NCI-H128 (cell line): Measurements from ENCODE around the gene SMIM10L1.

Experiments
- DNase-seq: peaks from one replicate; lab custom pipeline; 2025; ENCODE audit not compliant: unreplicated experiment; lab: John Stamatoyannopoulos, UW

SMIM10L1 gene

DNA sequence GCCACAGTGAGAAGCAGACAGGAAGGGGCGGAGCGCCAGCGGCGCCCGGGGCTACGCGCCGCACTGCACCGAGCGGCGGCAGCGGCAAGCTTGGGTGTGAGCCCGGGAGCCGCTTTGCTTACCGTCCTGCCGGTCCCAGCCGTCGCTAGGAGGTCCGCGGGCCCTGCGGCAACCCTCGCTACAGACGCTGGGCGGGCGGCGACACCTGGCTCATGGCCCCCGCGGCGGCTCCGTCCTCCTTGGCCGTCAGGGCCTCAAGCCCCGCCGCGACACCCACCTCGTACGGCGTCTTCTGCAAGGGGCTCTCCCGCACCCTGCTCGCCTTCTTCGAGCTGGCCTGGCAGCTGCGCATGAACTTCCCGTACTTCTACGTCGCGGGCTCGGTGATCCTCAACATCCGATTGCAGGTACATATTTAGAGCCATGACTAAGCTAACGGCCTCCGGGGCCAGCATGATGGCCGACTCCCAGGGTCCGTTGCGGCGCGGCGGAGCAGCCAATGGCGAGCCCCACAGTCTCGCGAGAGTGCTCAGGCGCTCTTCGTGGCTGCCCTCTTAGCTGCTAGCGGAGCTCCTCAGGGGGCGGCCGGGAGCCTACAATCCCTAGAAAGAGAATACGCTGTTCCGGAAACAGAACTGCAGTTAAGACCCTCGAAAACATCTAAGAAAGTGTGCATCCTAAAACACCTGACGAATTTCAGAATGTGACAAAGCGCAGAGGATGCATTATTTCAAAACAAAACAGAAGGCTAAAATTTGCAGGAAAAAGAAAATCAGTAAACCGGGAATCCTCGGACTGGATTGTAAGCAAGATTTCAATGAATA lies at the start of gene SMIM10L1:
Gene SMIM10L1 (plus strand): TSS at position 50 of the 824 bp plus-strand sequence. CDS start 163 bp downstream, at position 213.
- DNase-seq = peak; percentile 96

DNA sequence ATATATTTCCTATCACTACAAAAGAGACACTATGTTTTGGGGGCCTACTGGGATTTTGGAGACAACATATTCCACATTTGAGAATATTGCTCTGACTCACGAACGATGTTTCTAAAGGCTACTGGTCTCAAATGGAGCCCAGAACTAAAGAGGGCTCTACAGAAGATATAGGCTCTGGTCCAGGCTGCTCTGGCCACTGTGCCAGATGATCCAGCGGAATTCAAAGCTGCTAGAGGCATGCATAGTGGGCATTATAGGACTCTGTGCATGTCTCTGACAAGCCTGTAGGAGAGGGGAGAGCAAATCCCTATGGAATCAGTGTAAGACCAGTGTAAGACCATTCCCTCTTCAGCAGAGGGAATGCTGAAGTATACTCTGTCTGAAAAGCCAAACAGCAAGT lies 40.6 kb upstream of the SMIM10L1 start:
- no peak for DNase-seq

- DNase-seq = no peak
Measured at GRCh38 chr12:11130999-11131398, 40.0 kb upstream of the SMIM10L1 start.

DNA sequence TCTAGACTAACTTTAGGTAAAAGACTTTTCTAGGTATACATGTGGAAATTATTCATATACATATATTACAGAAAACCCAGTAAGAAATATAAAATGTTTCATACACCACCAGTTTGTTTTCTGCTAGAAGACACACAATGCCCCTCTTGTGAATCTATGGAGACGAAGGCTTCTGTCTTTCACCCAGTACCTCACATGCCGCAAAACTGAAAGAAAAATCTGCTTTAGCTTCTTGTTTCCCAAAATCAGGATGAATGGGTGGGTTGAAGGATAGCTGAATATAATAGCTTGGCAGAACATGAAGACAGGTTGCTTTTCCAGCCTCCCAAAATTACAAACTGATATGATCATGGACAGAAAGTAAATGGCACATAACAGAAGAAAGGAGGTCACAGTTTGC lies 37.8 kb upstream of the SMIM10L1 start:
- no peak for DNase-seq

GRCh38 chr12:11133816-11134215 lies 37.2 kb upstream of the SMIM10L1 start:
- DNase-seq = no peak

- no peak for DNase-seq
Measured at GRCh38 chr12:11134305-11134704, 36.7 kb upstream of the SMIM10L1 start, which contains the start of gene TAS2R30. TSS of gene TAS2R30 (minus strand) at chr12:11134644. CDS start at chr12:11134244, 400 bp downstream.

- no peak for DNase-seq
Measured at GRCh38 chr12:11136075-11136474, 34.9 kb upstream of the SMIM10L1 start.

- DNase-seq = no peak
Measured at GRCh38 chr12:11143352-11143751, 27.6 kb upstream of the SMIM10L1 start.

- DNase-seq = no peak
Measured at GRCh38 chr12:11144297-11144696, 26.7 kb upstream of the SMIM10L1 start.

- DNase-seq = no peak
Measured at GRCh38 chr12:11147420-11147819, 23.6 kb upstream of the SMIM10L1 start.

DNA sequence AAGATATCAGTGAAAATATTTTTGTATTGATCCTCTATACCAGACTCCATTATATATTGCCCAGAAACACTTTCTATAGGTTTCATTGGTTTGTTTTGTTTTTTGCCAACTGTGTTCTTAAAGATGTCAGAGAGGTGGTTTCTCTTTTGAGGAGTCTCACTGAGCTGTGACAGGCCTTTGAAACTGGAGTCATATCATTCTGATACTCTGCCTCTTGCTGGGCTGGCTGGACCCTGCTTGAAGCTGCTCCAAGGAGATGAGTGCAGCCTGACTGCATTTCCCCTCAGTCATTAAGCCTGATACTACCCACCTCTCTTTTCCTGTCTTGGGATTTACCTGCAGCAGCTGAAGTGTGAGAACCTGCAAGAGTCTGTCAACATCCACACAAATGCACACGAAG lies 20.2 kb upstream of the SMIM10L1 start:
- no peak for DNase-seq

GRCh38 chr12:11152725-11153124 lies 18.3 kb upstream of the SMIM10L1 start:
- DNase-seq = no peak

- DNase-seq = no peak
Measured at GRCh38 chr12:11154400-11154925, 16.5 kb upstream of the SMIM10L1 start.

DNA sequence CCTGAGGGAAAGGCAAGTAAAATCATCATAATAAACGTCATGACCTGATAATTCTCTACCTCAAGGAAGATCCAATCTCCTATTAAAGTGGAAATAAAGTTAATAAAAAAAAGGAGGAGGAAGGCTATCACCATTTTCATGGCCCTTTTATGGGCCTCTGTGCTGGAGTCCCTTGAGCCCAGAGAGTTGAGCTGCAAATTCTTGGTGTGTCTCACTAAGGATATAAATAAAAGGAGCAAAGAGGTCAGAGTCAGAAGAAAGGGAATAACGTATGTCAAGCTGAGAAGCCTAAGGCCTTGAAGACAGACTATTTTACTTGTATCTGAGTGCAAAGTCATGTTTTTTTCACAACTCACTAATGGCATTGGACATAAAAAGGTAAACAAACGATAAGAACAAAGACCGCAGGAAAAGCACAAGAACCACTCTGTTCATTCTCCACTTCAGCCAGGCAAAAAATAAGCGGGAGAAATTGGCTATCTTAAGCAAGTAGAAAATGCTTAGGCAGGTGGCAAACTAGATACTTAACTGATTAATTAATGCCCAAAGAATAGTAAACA lies 12.0 kb upstream of the SMIM10L1 start:
- no peak for DNase-seq

DNA sequence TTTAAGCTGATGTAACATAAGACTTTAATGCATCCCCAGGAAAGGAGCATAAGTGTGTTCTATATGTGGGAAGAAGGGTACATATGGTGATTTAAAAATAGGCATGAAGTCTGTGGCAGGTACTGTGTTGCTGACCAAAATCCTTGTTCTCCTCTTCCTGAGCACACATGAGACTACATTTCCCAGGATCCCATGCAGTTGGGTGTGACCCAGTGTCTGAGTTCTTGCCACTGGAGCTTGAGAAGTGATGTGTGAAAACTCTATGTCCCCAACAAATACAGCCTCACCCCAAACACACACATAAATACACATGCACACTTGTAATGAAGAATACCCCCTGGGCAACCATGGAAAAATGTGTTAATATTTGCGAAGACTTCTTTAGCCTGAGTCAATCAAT lies 8.5 kb upstream of the SMIM10L1 start:
- no peak for DNase-seq

- no peak for DNase-seq
Measured at GRCh38 chr12:11164384-11164783, 6.6 kb upstream of the SMIM10L1 start.

DNA sequence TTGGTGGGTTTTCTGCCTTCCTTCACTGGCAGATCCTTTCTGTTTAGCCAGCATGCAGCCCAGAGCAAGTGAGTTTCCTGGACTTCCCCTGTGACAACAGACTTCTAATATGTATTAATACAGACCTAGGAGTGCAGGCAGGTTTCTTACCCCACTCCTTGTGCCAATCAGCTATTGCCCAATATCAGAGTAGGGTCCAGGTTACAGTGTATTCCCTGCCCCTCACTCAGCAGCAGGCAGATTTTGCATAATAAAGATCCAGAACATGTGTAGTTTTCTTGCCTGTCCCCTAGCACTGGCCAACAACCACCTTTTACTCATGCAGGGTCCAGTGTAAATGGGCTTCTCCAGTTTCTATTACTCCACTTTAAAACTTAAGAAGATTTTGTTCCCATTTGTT lies 4.7 kb upstream of the SMIM10L1 start:
- no peak for DNase-seq

DNA sequence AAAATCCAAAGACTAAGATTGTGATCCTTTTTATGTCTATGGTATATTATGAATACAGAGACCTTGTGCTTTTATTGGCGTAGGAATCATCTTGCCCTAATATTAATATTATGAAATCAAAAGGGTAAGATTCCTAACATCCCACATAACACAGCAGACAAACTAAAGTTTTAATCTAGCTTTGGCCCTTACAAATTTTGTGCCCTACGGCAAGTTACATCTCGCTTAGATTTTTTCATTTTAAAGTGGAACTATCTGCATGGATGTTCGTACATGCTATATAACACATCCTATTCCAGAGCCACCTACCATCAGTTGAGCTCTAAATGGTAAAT lies 217 bp upstream of the SMIM10L1 start:
- DNase-seq = no peak

DNA sequence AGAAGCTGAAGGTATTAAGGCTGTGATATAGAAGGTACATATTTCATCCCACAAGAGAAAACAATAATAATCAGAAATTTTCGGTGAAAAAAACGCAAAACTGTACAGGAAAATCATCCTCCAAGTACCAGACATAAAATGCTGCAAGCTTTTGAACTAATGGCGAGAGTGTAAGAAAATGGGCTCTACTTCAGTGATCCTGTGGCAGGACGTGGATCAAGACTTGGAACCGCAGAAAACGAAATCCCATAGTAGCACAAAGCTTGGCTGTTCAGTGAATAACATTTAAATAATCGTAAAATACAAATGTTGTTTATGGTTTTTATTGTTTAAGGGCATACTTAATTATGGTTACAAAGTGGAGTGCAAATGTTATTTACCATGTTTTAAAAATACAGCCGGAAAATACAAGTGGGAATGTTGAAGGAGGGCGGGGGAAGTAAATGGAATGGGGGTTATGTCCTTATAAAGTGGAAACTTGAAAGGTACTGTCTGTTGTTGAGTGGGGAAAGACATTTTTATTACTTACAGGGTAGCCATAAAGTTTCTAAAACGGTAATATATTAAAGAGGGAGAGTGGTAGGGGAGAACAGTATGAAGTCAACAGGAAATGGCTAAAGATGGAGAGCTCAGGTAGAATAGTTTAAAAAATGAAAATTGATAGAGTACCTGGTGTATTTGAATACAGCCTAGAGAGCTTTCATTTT lies 1.1 kb downstream of the SMIM10L1 start:
- no peak for DNase-seq

GRCh38 chr12:11174022-11174421 lies 3.0 kb downstream of the SMIM10L1 start:
- DNase-seq = peak; percentile 13

GRCh38 chr12:11178250-11178649 lies 7.3 kb downstream of the SMIM10L1 start:
- no peak for DNase-seq

GRCh38 chr12:11182529-11182928 lies 11.5 kb downstream of the SMIM10L1 start:
- no peak for DNase-seq
